ENCODE results near the gene PCMT1. TPM values are rescaled to one million over a fixed set of nuclear protein-coding genes. Genes with fewer than 3 reads are reported as not detected.
A peak's percentile ranks its signal among the peaks of the same experiment; 100 is the strongest.

Gene PCMT1
- total and polyA plus RNA-seq, 7 donors: 124 to 613 (median 161) TPM

DNA sequence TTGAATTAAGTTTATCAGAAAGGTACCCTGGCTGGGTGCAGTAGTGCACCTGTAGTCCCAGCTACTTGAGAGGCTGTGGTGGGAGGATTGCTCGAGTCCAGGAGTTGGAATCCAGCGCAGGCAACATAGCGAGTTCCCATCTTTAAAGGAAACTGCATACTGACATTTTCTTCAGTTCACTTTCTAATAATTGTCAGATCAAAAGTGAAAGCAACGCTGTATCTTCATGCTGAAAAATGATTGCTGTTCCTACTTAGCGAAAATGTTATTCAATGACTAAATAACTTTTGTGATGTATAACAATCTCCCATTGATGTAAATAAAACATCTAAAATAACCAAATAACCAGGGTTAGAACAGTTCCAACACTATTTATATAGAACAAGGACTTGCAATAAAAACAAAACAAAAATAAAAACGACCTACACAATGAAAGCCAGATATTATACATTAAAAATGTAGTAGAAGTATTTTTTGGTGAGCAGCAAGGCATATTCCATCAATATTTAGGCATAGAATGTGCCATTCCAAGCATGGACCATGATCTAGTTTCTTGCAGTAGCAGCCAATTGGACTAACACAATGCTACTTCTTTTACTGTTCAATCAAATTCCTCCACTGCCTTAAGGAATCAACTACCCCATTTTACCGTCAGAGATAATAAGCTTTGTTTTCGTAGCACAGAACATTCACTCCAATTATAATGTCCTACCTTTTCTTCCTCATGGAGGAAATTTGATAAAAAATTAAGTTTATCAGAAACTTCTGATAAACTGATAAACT, 33.2 kb upstream of the PCMT1 start:
- Histone ChIP-seq H3K36me3 (ENCODE audit: insufficient read depth in 1 of 2, low read depth in 1 of 2) (no peaks in the 10 kb centered on the region), H3K4me3 (peak overlapping the region; percentile 99), H3K27me3 (ENCODE audit: insufficient read depth in 3 of 3, low read length in 2 of 3) (no peaks in the 10 kb centered on the region), H3K4me1 (peaks cover 33% of the 10 kb centered on the region), H3K27ac (peak overlapping the region; percentile 100), H3K9me3 (no peaks in the 10 kb centered on the region)
- intact Hi-C loops (cut with DNase I): loop anchor here (5.0 to 10.0 kb wide), 2 partner anchors 69 to 152 kb away; partner anchors contain the start of genes GINM1 (in 2 of the 2) and KATNA1 (in 1 of the 2)
- no peak for DNase-seq
- no peak for TF ChIP-seq CTCF (IDR thresholded peaks at IDR 0.05)
- ATAC-seq: no peak
- 24 to 25% (median 25%) methylated on average over 8 of the region's 8 CpGs for WGBS, 3 donors

DNA sequence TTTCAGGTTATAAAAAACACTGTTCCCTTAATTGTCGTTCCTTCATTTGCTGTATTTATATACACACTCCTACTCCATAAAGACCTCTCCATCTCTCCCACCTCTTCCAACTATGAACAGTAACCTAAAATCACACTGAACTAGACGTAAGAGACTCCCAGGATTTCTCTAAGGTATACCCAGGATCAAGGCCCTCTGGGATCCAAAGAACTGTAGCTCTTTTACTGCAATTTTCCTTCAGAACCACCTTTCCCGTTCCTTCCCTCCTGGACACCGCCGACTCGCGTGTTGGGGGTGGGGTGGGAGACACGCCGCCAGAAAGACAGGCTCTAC, 32.3 kb upstream of the PCMT1 start:
- intact Hi-C loops (cut with DNase I): loop anchor here (5.0 to 10.0 kb wide), 2 partner anchors 70 to 152 kb away; partner anchors contain the start of genes GINM1 (in 2 of the 2) and KATNA1 (in 1 of the 2)
- no peak for DNase-seq

GRCh38 chr6:149717588-149718458, 31.7 kb upstream of the PCMT1 start, which contains the start of gene LATS1:
LATS1 (minus strand) TSS chr6:149718101; CDS start chr6:149702126, 15,975 bp downstream.
- WGBS, 3 donors: 0% methylated on average over 71 to 82 of the region's 82 CpGs
- Histone ChIP-seq H3K27ac (peak within 1 kb of the TSS; percentile 100), H3K4me1 (peaks cover 33% of the 10 kb centered on the region), H3K4me3 (peak within 1 kb of the TSS; percentile 99), H3K36me3 (ENCODE audit: insufficient read depth in 1 of 2, low read depth in 1 of 2) (no peaks in the 10 kb centered on the region), H3K9me3 (no peaks in the 10 kb centered on the region), H3K27me3 (ENCODE audit: insufficient read depth in 3 of 3, low read length in 2 of 3) (no peaks in the 10 kb centered on the region)
- ATAC-seq (peak; percentile 93 to 95 (median 94)), DNase-seq (peak; percentile 94 to 95)
- no peak for TF ChIP-seq CTCF (IDR thresholded peaks at IDR 0.05)
- intact Hi-C loops (cut with DNase I): loop anchor here (5.0 to 10.0 kb wide), 2 partner anchors 71 to 153 kb away; partner anchors contain the start of genes GINM1 (in 2 of the 2) and KATNA1 (in 1 of the 2)

More for the DNA sequence above, 32.3 kb upstream of the PCMT1 start:
- H3K27me3 ChIP-seq (ENCODE audit: insufficient read depth in 3 of 3, low read length in 2 of 3): no peaks in the 10 kb centered on the region
- TF ChIP-seq CTCF (IDR thresholded peaks at IDR 0.05): no peak
- H3K4me3 ChIP-seq: peak overlapping the region; percentile 99
- H3K4me1 ChIP-seq: peaks cover 33% of the 10 kb centered on the region
- WGBS, 3 donors: 0 to 1% (median 0%) methylated on average over 9 of the region's 9 CpGs
- peak in 1 of 4 donors; percentile 1 for ATAC-seq
- peak overlapping the region; percentile 100 for H3K27ac ChIP-seq
- H3K36me3 ChIP-seq (ENCODE audit: insufficient read depth in 1 of 2, low read depth in 1 of 2): no peaks in the 10 kb centered on the region
- no peaks in the 10 kb centered on the region for H3K9me3 ChIP-seq

GRCh38 chr6:149719531-149719930, 30.0 kb upstream of the PCMT1 start:
- DNase-seq (no peak), ATAC-seq (no peak)
- no peak for TF ChIP-seq CTCF (IDR thresholded peaks at IDR 0.05)
- peaks cover 26% of the 10 kb centered on the region for H3K4me1 ChIP-seq
- H3K9me3 ChIP-seq: no peaks in the 10 kb centered on the region
- H3K27ac ChIP-seq: no peak overlapping the region
- H3K36me3 ChIP-seq (ENCODE audit: insufficient read depth in 1 of 2, low read depth in 1 of 2): peaks cover 0 to 2% of the 10 kb centered on the region in 2 donors
- H3K4me3 ChIP-seq: no peak overlapping the region
- intact Hi-C loops (cut with DNase I): loop anchor here (5.0 to 10.0 kb wide), 2 partner anchors 72 to 155 kb away; partner anchors contain the start of genes GINM1 (in 2 of the 2) and KATNA1 (in 1 of the 2)
- 92 to 99% (median 97%) methylated on average over 3 of the region's 3 CpGs for WGBS, 3 donors
- no peaks in the 10 kb centered on the region for H3K27me3 ChIP-seq (ENCODE audit: insufficient read depth in 3 of 3, low read length in 2 of 3)
